ENCODE results near the gene NF1. TPM values are rescaled to one million over a fixed set of nuclear protein-coding genes. Genes with fewer than 3 reads are reported as not detected.

Gene NF1
- total and polyA plus RNA-seq, 10 donors = 3.1 to 97.7 (median 58.3) TPM

DNA sequence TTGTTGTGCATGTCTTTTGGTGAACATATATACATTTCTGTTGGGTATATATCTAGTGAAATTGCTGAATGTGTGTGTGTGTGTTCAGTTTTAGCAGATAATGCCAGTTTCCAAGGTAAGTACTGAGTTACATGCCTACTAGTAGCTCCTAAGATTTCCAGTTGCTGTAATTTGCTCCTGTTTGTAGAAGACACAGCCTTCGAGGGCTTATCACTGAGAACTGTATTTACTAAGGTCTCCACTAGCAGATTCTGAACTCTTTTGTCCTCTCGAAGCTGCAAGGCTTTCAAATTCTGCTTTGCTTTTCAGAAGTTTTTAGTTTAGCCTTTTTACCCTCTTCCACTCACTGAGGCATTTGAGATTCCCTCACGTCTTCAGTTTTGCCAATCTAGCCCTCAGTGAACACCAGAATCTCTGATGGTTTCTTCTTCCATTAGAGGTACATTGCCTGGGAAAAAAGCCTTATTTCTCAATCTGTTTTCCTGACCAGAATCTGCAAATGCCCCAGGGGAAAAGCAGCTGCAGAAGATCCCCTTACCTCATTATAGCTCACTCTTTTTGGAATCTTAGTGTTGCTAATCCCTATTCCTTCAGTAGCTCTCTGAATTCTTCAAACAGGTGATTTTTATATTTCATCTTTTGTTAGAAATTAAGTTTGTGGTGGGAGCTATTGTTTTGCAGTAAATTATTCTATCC, 52.9 kb downstream of the NF1 start:
- no peak for DNase-seq
- H3K4me3 ChIP-seq = no peak overlapping the region
- intact Hi-C loops (cut with DNase I; ENCODE audit: low total_unique reads) = no loop called here
- peaks cover 0 to 10% (median 8%) of the 10 kb centered on the region in 8 donors for H3K9me3 ChIP-seq
- H3K4me1 ChIP-seq = no peaks in the 10 kb centered on the region
- 82 to 93% (median 91%) methylated on average over 3 of the region's 3 CpGs for WGBS, 5 donors
- no peak overlapping the region for H3K27ac ChIP-seq
- peaks cover 0 to 9% (median 2%) of the 10 kb centered on the region in 6 donors for H3K36me3 ChIP-seq
- H3K27me3 ChIP-seq (replicated peaks in 1 of 7) = no peaks in the 10 kb centered on the region
- no peak for TF ChIP-seq POLR2A (IDR thresholded peaks at IDR 0.05)
- TF ChIP-seq, protein P1, sequence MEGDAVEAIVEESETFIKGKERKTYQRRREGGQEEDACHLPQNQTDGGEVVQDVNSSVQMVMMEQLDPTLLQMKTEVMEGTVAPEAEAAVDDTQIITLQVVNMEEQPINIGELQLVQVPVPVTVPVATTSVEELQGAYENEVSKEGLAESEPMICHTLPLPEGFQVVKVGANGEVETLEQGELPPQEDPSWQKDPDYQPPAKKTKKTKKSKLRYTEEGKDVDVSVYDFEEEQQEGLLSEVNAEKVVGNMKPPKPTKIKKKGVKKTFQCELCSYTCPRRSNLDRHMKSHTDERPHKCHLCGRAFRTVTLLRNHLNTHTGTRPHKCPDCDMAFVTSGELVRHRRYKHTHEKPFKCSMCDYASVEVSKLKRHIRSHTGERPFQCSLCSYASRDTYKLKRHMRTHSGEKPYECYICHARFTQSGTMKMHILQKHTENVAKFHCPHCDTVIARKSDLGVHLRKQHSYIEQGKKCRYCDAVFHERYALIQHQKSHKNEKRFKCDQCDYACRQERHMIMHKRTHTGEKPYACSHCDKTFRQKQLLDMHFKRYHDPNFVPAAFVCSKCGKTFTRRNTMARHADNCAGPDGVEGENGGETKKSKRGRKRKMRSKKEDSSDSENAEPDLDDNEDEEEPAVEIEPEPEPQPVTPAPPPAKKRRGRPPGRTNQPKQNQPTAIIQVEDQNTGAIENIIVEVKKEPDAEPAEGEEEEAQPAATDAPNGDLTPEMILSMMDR (IDR thresholded peaks at IDR 0.05 in 8 of 11, conservative IDR thresholded peaks at IDR 0.05 in 3 of 11) = no peak
- TF ChIP-seq POLR2AphosphoS5 (IDR thresholded peaks at IDR 0.05) = no peak

GRCh38 chr17:31148205-31148604, 53.4 kb downstream of the NF1 start:
- 68 to 87% (median 83%) methylated on average over 3 of the region's 3 CpGs for WGBS, 5 donors
- H3K4me1 ChIP-seq = no peaks in the 10 kb centered on the region
- peaks cover 0 to 14% (median 11%) of the 10 kb centered on the region in 8 donors for H3K9me3 ChIP-seq
- H3K4me3 ChIP-seq = no peak overlapping the region
- no peak for DNase-seq
- intact Hi-C loops (cut with DNase I; ENCODE audit: low total_unique reads) = no loop called here
- no peak for TF ChIP-seq POLR2A (IDR thresholded peaks at IDR 0.05)
- TF ChIP-seq, protein P1 (IDR thresholded peaks at IDR 0.05 in 8 of 11, conservative IDR thresholded peaks at IDR 0.05 in 3 of 11) = no peak
- TF ChIP-seq POLR2AphosphoS5 (IDR thresholded peaks at IDR 0.05) = no peak
- H3K27me3 ChIP-seq (replicated peaks in 1 of 7) = no peaks in the 10 kb centered on the region
- H3K36me3 ChIP-seq = peaks cover 0 to 9% (median 2%) of the 10 kb centered on the region in 6 donors
- no peak overlapping the region for H3K27ac ChIP-seq

- no peak overlapping the region for H3K4me3 ChIP-seq
- TF ChIP-seq POLR2A (IDR thresholded peaks at IDR 0.05) = no peak
- TF ChIP-seq POLR2AphosphoS5 (IDR thresholded peaks at IDR 0.05) = no peak
- TF ChIP-seq, protein P1 (IDR thresholded peaks at IDR 0.05 in 8 of 11, conservative IDR thresholded peaks at IDR 0.05 in 3 of 11) = no peak
- no peaks in the 10 kb centered on the region for H3K4me1 ChIP-seq
- H3K36me3 ChIP-seq = peaks cover 0 to 14% (median 0%) of the 10 kb centered on the region in 6 donors
- H3K9me3 ChIP-seq = peaks cover 0 to 16% (median 11%) of the 10 kb centered on the region in 8 donors
- no peak for DNase-seq
- H3K27ac ChIP-seq = no peak overlapping the region
- no peaks in the 10 kb centered on the region for H3K27me3 ChIP-seq (replicated peaks in 1 of 7)
- intact Hi-C loops (cut with DNase I; ENCODE audit: low total_unique reads) = no loop called here
- WGBS, 5 donors = 80 to 98% (median 91%) methylated on average over 1 of the region's 1 CpG
Measured at GRCh38 chr17:31152271-31152670, 57.5 kb downstream of the NF1 start.

DNA sequence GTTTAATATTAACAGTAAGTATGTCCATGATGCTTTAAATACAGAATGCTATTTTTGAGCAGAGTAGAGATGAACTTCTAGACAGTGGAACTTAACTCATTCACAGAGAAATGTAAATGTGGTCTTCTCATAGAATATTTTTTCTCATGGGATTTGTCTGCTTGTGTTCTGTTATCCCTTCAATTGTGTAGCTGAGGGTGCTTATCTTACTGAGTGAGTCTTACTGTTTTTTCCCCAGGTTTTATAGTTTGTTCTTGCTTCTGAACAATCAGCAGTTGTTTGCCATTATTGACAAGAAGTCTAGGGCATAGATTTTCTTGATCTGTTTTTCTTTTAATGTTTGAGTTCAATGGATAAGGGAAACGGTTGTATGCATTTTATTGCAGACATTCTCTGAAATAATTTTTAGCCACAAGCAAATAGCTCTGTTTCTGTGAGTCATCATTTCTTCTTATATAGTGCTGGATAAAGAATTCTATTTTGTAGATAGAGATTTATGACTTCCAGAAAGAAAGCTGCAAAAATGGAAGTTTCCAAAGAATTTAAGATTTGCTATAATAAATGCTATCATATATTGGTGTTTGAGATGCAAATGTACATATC, 60.5 kb downstream of the NF1 start:
- no peak for DNase-seq
- H3K4me3 ChIP-seq = no peak overlapping the region
- TF ChIP-seq, protein P1 (IDR thresholded peaks at IDR 0.05 in 8 of 11, conservative IDR thresholded peaks at IDR 0.05 in 3 of 11) = no peak
- no peak for TF ChIP-seq POLR2AphosphoS5 (IDR thresholded peaks at IDR 0.05)
- no peak for TF ChIP-seq POLR2A (IDR thresholded peaks at IDR 0.05)
- H3K9me3 ChIP-seq = peaks cover 0 to 16% (median 11%) of the 10 kb centered on the region in 8 donors
- WGBS, 5 donors = 78 to 94% (median 89%) methylated on average over 1 of the region's 1 CpG
- peaks cover 0 to 23% (median 0%) of the 10 kb centered on the region in 6 donors for H3K36me3 ChIP-seq
- H3K27me3 ChIP-seq (replicated peaks in 1 of 7) = no peaks in the 10 kb centered on the region
- no peak overlapping the region for H3K27ac ChIP-seq
- intact Hi-C loops (cut with DNase I; ENCODE audit: low total_unique reads) = no loop called here
- H3K4me1 ChIP-seq = peaks cover 0 to 25% (median 10%) of the 10 kb centered on the region in 6 donors
